HEK293 (cell line): ENCODE data around the gene ZNF273.

Experiments
- CTCF ChIA-PET: fragments of 350-600 bp; formaldehyde crosslinking; extraction: SDS; loops from one replicate; lab custom pipeline; 2021; ENCODE audit warnings: antibody characterized with exemption; lab: Yijun Ruan, JAX
- POLR2A ChIA-PET: fragments of 300-600 bp; formaldehyde crosslinking; extraction: SDS; loops from one replicate; lab custom pipeline; 2020; ENCODE audit warnings: antibody characterized with exemption, inconsistent platforms; lab: Yijun Ruan, JAX
- H3K27ac ChIP-seq: fragments of 200-500 bp; sonication (Bioruptor generic); 2 replicates; pipeline ENCODE4 v1.5.1; 2014; ENCODE audit warnings: low read depth, low read length, control low read depth, inconsistent platforms; ENCODE audit errors: extremely low read depth
- H3K36me3 ChIP-seq, 2 experiments: fragments of 200-500 bp in 1 of 2; sonication (Bioruptor generic) in 1 of 2; 1 replicate in 1 of 2; 2 replicates in 1 of 2; pipeline ENCODE4 v1.5.1; 2014 to 2017; ENCODE audit warnings: inconsistent platforms in 2 of 2, low read length in 2 of 2; ENCODE audit not compliant: control insufficient read depth in 2 of 2, insufficient read depth in 1 of 2
- H3K4me1 ChIP-seq: fragments of 200-500 bp; sonication (Bioruptor generic); 2 replicates; pipeline ENCODE4 v1.5.1; 2014; ENCODE audit warnings: mild to moderate bottlenecking, low read length, inconsistent platforms; ENCODE audit not compliant: control insufficient read depth, insufficient read depth
- H3K4me3 ChIP-seq: 2 replicates; pipeline ENCODE4 v1.5.1; 2011; ENCODE audit warnings: low read depth, mild to moderate bottlenecking, control low read depth, low read length, moderate library complexity
- H3K9me3 ChIP-seq: fragments of 200-500 bp; sonication (Bioruptor generic); 2 replicates; pipeline ENCODE4 v1.5.1; 2014; ENCODE audit warnings: low read depth, low read length, inconsistent platforms; ENCODE audit not compliant: control insufficient read depth, insufficient read depth
- ATF2 ChIP-seq: fragments of 450-650 bp; formaldehyde crosslinking; IDR thresholded peaks from 2 replicates; pipeline ENCODE4 v1.5.1; 2016; ENCODE audit warnings: missing biosample characterization, missing genetic modification characterization, low read depth
- BCL11B ChIP-seq: fragments of 450-650 bp; formaldehyde crosslinking; IDR thresholded peaks from 2 replicates; pipeline ENCODE4 v1.5.1; 2016; ENCODE audit warnings: low read depth, missing biosample characterization, missing genetic modification characterization
- ELK4 ChIP-seq: IDR thresholded peaks from 2 replicates; pipeline ENCODE4 v1.6.1; 2011; ENCODE audit warnings: mild to moderate bottlenecking, low read depth, low read length, borderline replicate concordance
- GFI1B ChIP-seq: fragments of 450-650 bp; formaldehyde crosslinking; IDR thresholded peaks from 2 replicates; pipeline ENCODE4 v1.5.1; 2016; ENCODE audit warnings: missing biosample characterization, missing genetic modification characterization
- PRDM4 ChIP-seq: fragments of 450-650 bp; formaldehyde crosslinking; IDR thresholded peaks from 2 replicates; pipeline ENCODE4 v1.5.1; 2017; ENCODE audit warnings: missing biosample characterization, missing genetic modification characterization
- SCRT2 ChIP-seq: fragments of 450-650 bp; formaldehyde crosslinking; IDR thresholded peaks from 2 replicates; pipeline ENCODE4 v1.5.1; 2016; ENCODE audit warnings: missing biosample characterization, missing genetic modification characterization
- SP3 ChIP-seq: fragments of 450-650 bp; formaldehyde crosslinking; IDR thresholded peaks from 2 replicates; pipeline ENCODE4 v1.5.1; 2016; ENCODE audit warnings: missing biosample characterization, missing genetic modification characterization
- ZBTB26 ChIP-seq: fragments of 450-650 bp; formaldehyde crosslinking; optimal IDR thresholded peaks from 2 replicates; pipeline ENCODE3; 2016; ENCODE audit warnings: missing biosample characterization, mild to moderate bottlenecking, missing genetic modification characterization
- ZFP3 ChIP-seq: fragments of 450-650 bp; formaldehyde crosslinking; IDR thresholded peaks from 2 replicates; pipeline ENCODE4 v1.5.1; 2016; ENCODE audit warnings: low read depth, missing biosample characterization, missing genetic modification characterization
- ZFP41 ChIP-seq: fragments of 450-650 bp; formaldehyde crosslinking; IDR thresholded peaks from 2 replicates; pipeline ENCODE4 v1.5.1; 2016; ENCODE audit warnings: missing biosample characterization, missing genetic modification characterization, borderline replicate concordance
- ZNF184 ChIP-seq: fragments of 450-650 bp; IDR thresholded peaks from 2 replicates; pipeline ENCODE4 v1.5.1; 2018; ENCODE audit warnings: missing biosample characterization, mild to moderate bottlenecking, missing genetic modification characterization
- ZNF37A ChIP-seq: fragments of 450-650 bp; IDR thresholded peaks from 2 replicates; pipeline ENCODE4 v1.5.1; 2018; ENCODE audit warnings: missing biosample characterization, missing genetic modification characterization
- ZNF394 ChIP-seq: fragments of 450-650 bp; formaldehyde crosslinking; IDR thresholded peaks from 2 replicates; pipeline ENCODE4 v1.5.1; 2016; ENCODE audit warnings: missing biosample characterization, missing genetic modification characterization, mild to moderate bottlenecking, moderate library complexity, borderline replicate concordance
- ZNF561 ChIP-seq: fragments of 450-650 bp; IDR thresholded peaks from 2 replicates; pipeline ENCODE4 v1.5.1; 2018; ENCODE audit warnings: missing biosample characterization, missing genetic modification characterization, borderline replicate concordance
- ZNF692 ChIP-seq: fragments of 450-650 bp; formaldehyde crosslinking; IDR thresholded peaks from 2 replicates; pipeline ENCODE4 v1.5.1; 2016; ENCODE audit warnings: missing biosample characterization, missing genetic modification characterization
- ZNF777 ChIP-seq: fragments of 450-650 bp; formaldehyde crosslinking; IDR thresholded peaks from 2 replicates; pipeline ENCODE4 v1.5.1; 2017; ENCODE audit warnings: missing biosample characterization, missing genetic modification characterization, borderline replicate concordance
- ZNF830 ChIP-seq: fragments of 450-650 bp; IDR thresholded peaks from 2 replicates; pipeline ENCODE4 v1.5.0; 2018; ENCODE audit warnings: missing biosample characterization, missing genetic modification characterization, low read depth, mild to moderate bottlenecking, moderate library complexity

ZNF273 gene

GRCh38 chr7:64885520-64886240 is 17.4 kb upstream of the ZNF273 start:
- TF ChIP-seq ZNF692 (tag by site-specific recombination) = no peak
- 0 out of 2 replicates have a peak, but pooled peaks have one; percentile 31 for TF ChIP-seq SCRT2 (tag by site-specific recombination)
- H3K4me3 ChIP-seq = no peak overlapping the region
- POLR2A ChIA-PET = no interaction called here
- CTCF ChIA-PET = interaction anchor here (1.1 kb wide), 1 partner anchor 422 kb away, joined by 4 read pairs; no protein-coding TSS in a partner anchor
- H3K9me3 ChIP-seq = no peaks in the 10 kb centered on the region
- no peaks in the 10 kb centered on the region for H3K4me1 ChIP-seq
- H3K27ac ChIP-seq = no peak overlapping the region
- H3K36me3 ChIP-seq = no peaks in the 10 kb centered on the region

GRCh38 chr7:64886956-64887545 is 16.0 kb upstream of the ZNF273 start:
- no peaks in the 10 kb centered on the region for H3K4me1 ChIP-seq
- H3K36me3 ChIP-seq = no peaks in the 10 kb centered on the region
- H3K9me3 ChIP-seq = no peaks in the 10 kb centered on the region
- TF ChIP-seq ZFP41 (no peak), SP3 (tag by site-specific recombination) (no peak), GFI1B (tag by site-specific recombination) (no peak)
- POLR2A ChIA-PET = no interaction called here
- H3K27ac ChIP-seq = no peak overlapping the region
- H3K4me3 ChIP-seq = no peak overlapping the region
- CTCF ChIA-PET = no interaction called here

- H3K27ac ChIP-seq = no peak overlapping the region
- ChIA-PET POLR2A (no interaction called here), CTCF (no interaction called here)
- H3K4me3 ChIP-seq = no peak overlapping the region
- H3K4me1 ChIP-seq = no peaks in the 10 kb centered on the region
- H3K9me3 ChIP-seq = no peaks in the 10 kb centered on the region
- no peaks in the 10 kb centered on the region for H3K36me3 ChIP-seq
- TF ChIP-seq ZNF394 (tag by site-specific recombination) (no peak), ZNF777 (tag by site-specific recombination) (no peak), ATF2 (no peak), ZNF830 (tag by site-specific recombination) (no peak), ZNF561 (tag by site-specific recombination) (no peak), ZBTB26 (no peak), PRDM4 (tag by site-specific recombination) (no peak), BCL11B (tag by site-specific recombination) (no peak), ZFP3 (tag by site-specific recombination) (no peak), ZNF37A (tag by site-specific recombination) (no peak), ELK4 (no peak), ZNF184 (tag by site-specific recombination) (no peak)
These were observed 15.1 kb upstream of the ZNF273 start for GRCh38 chr7:64887756-64888508.
